SK-N-SH (cell line): ENCODE results near the gene DNM2. TPM values are rescaled to one million over a fixed set of nuclear protein-coding genes. Genes with fewer than 3 reads are reported as not detected.

ENCODE experiments used
- CTCF ChIA-PET: fragments of 300-600, 350-600 bp; formaldehyde crosslinking; extraction: SDS; loops from one replicate; lab custom pipeline; 2021; lab: Yijun Ruan, JAX
- POLR2A ChIA-PET: fragments of 350-600 bp; sonication (Branson Sonifier 250); formaldehyde crosslinking; extraction: SDS; loops from one replicate; lab custom pipeline; 2020; ENCODE audit warnings: antibody characterized with exemption, inconsistent platforms; lab: Yijun Ruan, JAX
- DNase-seq: peaks from one replicate; pipeline ENCODE4 v3.0.0; 2012
- H2AFZ ChIP-seq: fragments of 200-600 bp; sonication (generic); 2 replicates; pipeline ENCODE4 v1.8.1; 2016; ENCODE audit warnings: antibody characterized with exemption, mild to moderate bottlenecking, low read depth
- H3F3A ChIP-seq: fragments of 200-600 bp; sonication (generic); replicated peaks from 2 replicates; pipeline ENCODE3; 2016; ENCODE audit warnings: antibody characterized with exemption, mild to moderate bottlenecking; ENCODE audit not compliant: insufficient read depth
- H3K27ac ChIP-seq, 2 experiments: fragments of 200-500 bp in 1 of 2; fragments of 200-600 bp in 1 of 2; sonication (Bioruptor generic) in 1 of 2; sonication (generic), shearing (Covaris generic) in 1 of 2; 2 replicates each; pipeline versions ENCODE4 v1.5.1 to v1.6.1; 2014 to 2016; ENCODE audit warnings: low read depth in 2 of 2, inconsistent platforms in 1 of 2, low read length in 1 of 2, mild to moderate bottlenecking in 1 of 2, mixed read lengths in 1 of 2
- H3K27me3 ChIP-seq: fragments of 200-600 bp; sonication (generic), shearing (Covaris generic); 2 replicates; pipeline ENCODE4 v1.6.1; 2016; ENCODE audit warnings: mixed run types; ENCODE audit not compliant: insufficient read depth
- H3K36me3 ChIP-seq, 2 experiments: fragments of 200-500 bp in 1 of 2; fragments of 200-600 bp in 1 of 2; sonication (Bioruptor generic) in 1 of 2; sonication (generic) in 1 of 2; replicated peaks in 1 of 2; 2 replicates each; pipeline versions ENCODE3 to v1.5.1; 2014 to 2016; ENCODE audit warnings: low read length in 1 of 2, mild to moderate bottlenecking in 1 of 2; ENCODE audit not compliant: insufficient read depth in 2 of 2, control insufficient read depth in 1 of 2
- H3K4me1 ChIP-seq, 2 experiments: fragments of 200-500 bp in 1 of 2; fragments of 200-600 bp in 1 of 2; sonication (Bioruptor generic) in 1 of 2; sonication (generic), shearing (Covaris generic) in 1 of 2; 2 replicates each; pipeline versions ENCODE4 v1.5.1 to v1.6.1; 2014 to 2016; ENCODE audit warnings: low read depth in 1 of 2, low read length in 1 of 2, mixed run types in 1 of 2; ENCODE audit not compliant: insufficient read depth in 2 of 2, control insufficient read depth in 1 of 2
- H3K4me2 ChIP-seq: fragments of 200-600 bp; sonication (generic), shearing (Covaris generic); 2 replicates; pipeline ENCODE4 v1.6.1; 2017; ENCODE audit warnings: mixed run types
- H3K4me3 ChIP-seq, 2 experiments: fragments of 200-500 bp in 1 of 2; fragments of 200-600 bp in 1 of 2; sonication (Bioruptor generic) in 1 of 2; sonication (generic), shearing (Covaris generic) in 1 of 2; 2 replicates each; pipeline versions ENCODE4 v1.5.1 to v1.8.1; 2014 to 2016; ENCODE audit warnings: low read depth in 2 of 2, inconsistent platforms in 1 of 2, low read length in 1 of 2, mild to moderate bottlenecking in 1 of 2, mixed read lengths in 1 of 2, moderate library complexity in 1 of 2
- H3K79me2 ChIP-seq: fragments of 200-600 bp; sonication (generic); 2 replicates; pipeline ENCODE4 v1.8.1; 2017; ENCODE audit warnings: mild to moderate bottlenecking; ENCODE audit not compliant: insufficient read depth
- H3K9ac ChIP-seq: fragments of 200-600 bp; sonication (generic); 2 replicates; pipeline ENCODE4 v1.6.1; 2017; ENCODE audit warnings: mixed run types
- H3K9me2 ChIP-seq: fragments of 200-600 bp; sonication (generic); 2 replicates; pipeline ENCODE4 v1.6.1; 2017; ENCODE audit warnings: mixed run types
- H3K9me3 ChIP-seq: fragments of 200-600 bp; sonication (generic); 2 replicates; pipeline ENCODE4 v1.6.1; 2017; ENCODE audit warnings: mixed run types, mild to moderate bottlenecking, moderate library complexity
- H4K20me1 ChIP-seq: fragments of 200-600 bp; sonication (generic); 2 replicates; pipeline ENCODE4 v1.6.1; 2017; ENCODE audit warnings: mild to moderate bottlenecking, mixed run types; ENCODE audit not compliant: insufficient read depth
- CTCF ChIP-seq: fragments of 200-600 bp; sonication (generic); IDR thresholded peaks from 2 replicates; pipeline ENCODE4 v1.6.1; 2017; ENCODE audit warnings: antibody characterized with exemption, mild to moderate bottlenecking, moderate library complexity
- ELF1 ChIP-seq: IDR thresholded peaks from 2 replicates; pipeline ENCODE4 v1.4.0; 2012
- FOXM1 ChIP-seq: IDR thresholded peaks from 2 replicates; pipeline ENCODE4 v1.4.0; 2012; ENCODE audit warnings: low read depth, mild to moderate bottlenecking
- GATA2 ChIP-seq: sonication (generic); formaldehyde crosslinking; IDR thresholded peaks from 2 replicates; pipeline ENCODE4 v1.5.0; 2020; ENCODE audit warnings: mild to moderate bottlenecking, missing genetic modification reagents
- MXI1 ChIP-seq: IDR thresholded peaks from 2 replicates; pipeline ENCODE4 v1.6.1; 2012; ENCODE audit warnings: mild to moderate bottlenecking, low read depth, low read length, improper control_type of control experiment
- PBX3 ChIP-seq: IDR thresholded peaks from 2 replicates; pipeline ENCODE4; 2012
- RFX5 ChIP-seq: IDR thresholded peaks from 2 replicates; pipeline ENCODE4 v1.6.1; 2012; ENCODE audit warnings: mild to moderate bottlenecking, improper control_type of control experiment, low read length
- SIN3A ChIP-seq: IDR thresholded peaks from 2 replicates; pipeline ENCODE4 v1.6.1; 2012; ENCODE audit warnings: low read depth, mild to moderate bottlenecking, low read length, moderate library complexity, borderline replicate concordance
- TAF1 ChIP-seq: IDR thresholded peaks from 2 replicates; pipeline ENCODE4 v1.6.1; 2012; ENCODE audit warnings: low read depth, mild to moderate bottlenecking, low read length, moderate library complexity, borderline replicate concordance
- TEAD4 ChIP-seq: IDR thresholded peaks from 2 replicates; pipeline ENCODE4 v1.4.0; 2012; ENCODE audit warnings: mild to moderate bottlenecking, borderline replicate concordance; ENCODE audit not compliant: insufficient read depth
- USF2 ChIP-seq: fragments of 150-350 bp; IDR thresholded peaks from 2 replicates; pipeline ENCODE4 v1.6.1; 2017; ENCODE audit warnings: antibody characterized with exemption, low read length, low read depth, borderline replicate concordance
- YY1 ChIP-seq: IDR thresholded peaks from 2 replicates; pipeline ENCODE4 v1.4.0; 2012; ENCODE audit warnings: low read depth, mild to moderate bottlenecking
- WGBS: methylation state at CpG from one replicate; pipeline ENCODE4 v1.1.6; 2017; ENCODE audit warnings: low lambda C conversion rate; 5-methylcytosine and 5-hydroxymethylcytosine counted together
- polyA plus RNA-seq, 3 experiments: library from polyadenylated mRNA; depleted of rRNA; stranded (reverse); fragments of >200 nt; gene quantifications; 2 replicates each; pipeline ENCODE4 v1.2.3, GENCODE V29; 2012
- TF ChIP-seq, protein P1 (sequence below): fragments of 150-350 bp; IDR thresholded peaks from 2 replicates; pipeline ENCODE4 v1.6.1; 2016; ENCODE audit warnings: mild to moderate bottlenecking, low read depth, low read length

DNM2 gene
- polyA plus RNA-seq, 1 of the 3 experiments (the other 2 are of a cell fraction): 52.5 TPM

GRCh38 chr19:10812196-10812595 lies 94.3 kb downstream of the DNM2 start:
- Histone ChIP-seq H2AFZ (no peak overlapping the region), H3K4me3 (no peak overlapping the region), H3K79me2 (peaks cover 30% of the 10 kb centered on the region), H3K9me2 (no peaks in the 10 kb centered on the region), H3K36me3 (peaks cover 6 to 23% of the 10 kb centered on the region in 2 experiments), H3K9me3 (no peaks in the 10 kb centered on the region), H3K4me1 (peaks cover 26 to 32% of the 10 kb centered on the region in 2 experiments; a peak in 3 of 4 replicates), H3K4me2 (no peak overlapping the region), H3K9ac (0 out of 2 replicates have a peak overlapping the region, but pooled peaks have one; percentile 36), H3F3A (peaks cover 10% of the 10 kb centered on the region), H4K20me1 (no peaks in the 10 kb centered on the region), H3K27ac (peak overlapping the region in 1 of 2 experiments; percentile 85; a peak in 1 of 4 replicates), H3K27me3 (no peaks in the 10 kb centered on the region)
- ChIA-PET CTCF (interaction anchor here (1.2 kb wide), 1 partner anchor 44 kb away, joined by 4 read pairs; no protein-coding TSS in a partner anchor), POLR2A (no interaction called here)
- DNase-seq: no peak
- 95% methylated on average over 13 of the region's 19 CpGs for WGBS
- no peak for TF ChIP-seq ELF1
- no peak for TF ChIP-seq PBX3
- TF ChIP-seq TEAD4: no peak
- TF ChIP-seq, protein P1, sequence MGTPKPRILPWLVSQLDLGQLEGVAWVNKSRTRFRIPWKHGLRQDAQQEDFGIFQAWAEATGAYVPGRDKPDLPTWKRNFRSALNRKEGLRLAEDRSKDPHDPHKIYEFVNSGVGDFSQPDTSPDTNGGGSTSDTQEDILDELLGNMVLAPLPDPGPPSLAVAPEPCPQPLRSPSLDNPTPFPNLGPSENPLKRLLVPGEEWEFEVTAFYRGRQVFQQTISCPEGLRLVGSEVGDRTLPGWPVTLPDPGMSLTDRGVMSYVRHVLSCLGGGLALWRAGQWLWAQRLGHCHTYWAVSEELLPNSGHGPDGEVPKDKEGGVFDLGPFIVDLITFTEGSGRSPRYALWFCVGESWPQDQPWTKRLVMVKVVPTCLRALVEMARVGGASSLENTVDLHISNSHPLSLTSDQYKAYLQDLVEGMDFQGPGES: no peak
- TF ChIP-seq MXI1: no peak
- TF ChIP-seq SIN3A: no peak
- TF ChIP-seq GATA2 (CRISPR knock-in tag): no peak
- no peak for TF ChIP-seq CTCF
- TF ChIP-seq RFX5: no peak
- no peak for TF ChIP-seq TAF1
- no peak for TF ChIP-seq USF2
- no peak for TF ChIP-seq YY1
- TF ChIP-seq FOXM1: no peak
